OCI-LY1 (cell line): ENCODE measurements around the gene YY2.

Experiments used
- EZH2 ChIP-seq: fragments of 200-600 bp; sonication (generic), shearing (Covaris generic); IDR thresholded peaks from 2 replicates; pipeline ENCODE4 v1.8.0; 2017; ENCODE audit warnings: borderline replicate concordance, mixed run types, mild to moderate bottlenecking, antibody characterized with exemption, low read length, moderate library complexity, mixed read lengths
- TF ChIP-seq, protein P1 (sequence below): fragments of 200-600 bp; sonication (generic), shearing (Covaris generic); IDR thresholded peaks from 2 replicates; pipeline ENCODE4 v1.5.1; 2017; ENCODE audit warnings: mild to moderate bottlenecking, antibody characterized with exemption, low read length, moderate library complexity, mixed read lengths

DNA sequence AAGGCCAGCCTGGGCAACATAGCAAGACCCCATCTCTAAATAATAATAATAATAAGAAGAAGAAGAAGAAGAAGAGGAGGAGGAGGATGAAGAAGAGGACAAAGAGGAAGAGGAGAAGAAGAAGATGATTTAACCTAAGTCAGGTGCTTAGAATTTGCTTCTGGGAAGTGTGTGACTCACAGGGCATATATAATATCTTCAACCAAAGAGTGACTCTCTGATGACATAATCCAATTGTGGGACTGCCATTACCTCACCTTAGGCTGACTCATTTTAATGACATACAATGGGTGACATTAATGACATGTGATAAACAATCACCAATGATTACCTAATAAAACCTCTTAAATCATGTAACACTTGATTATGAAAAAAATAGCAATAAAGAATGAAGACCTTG, 49.1 kb upstream of the YY2 start:
- TF ChIP-seq EZH2: no peak
- TF ChIP-seq, protein P1, sequence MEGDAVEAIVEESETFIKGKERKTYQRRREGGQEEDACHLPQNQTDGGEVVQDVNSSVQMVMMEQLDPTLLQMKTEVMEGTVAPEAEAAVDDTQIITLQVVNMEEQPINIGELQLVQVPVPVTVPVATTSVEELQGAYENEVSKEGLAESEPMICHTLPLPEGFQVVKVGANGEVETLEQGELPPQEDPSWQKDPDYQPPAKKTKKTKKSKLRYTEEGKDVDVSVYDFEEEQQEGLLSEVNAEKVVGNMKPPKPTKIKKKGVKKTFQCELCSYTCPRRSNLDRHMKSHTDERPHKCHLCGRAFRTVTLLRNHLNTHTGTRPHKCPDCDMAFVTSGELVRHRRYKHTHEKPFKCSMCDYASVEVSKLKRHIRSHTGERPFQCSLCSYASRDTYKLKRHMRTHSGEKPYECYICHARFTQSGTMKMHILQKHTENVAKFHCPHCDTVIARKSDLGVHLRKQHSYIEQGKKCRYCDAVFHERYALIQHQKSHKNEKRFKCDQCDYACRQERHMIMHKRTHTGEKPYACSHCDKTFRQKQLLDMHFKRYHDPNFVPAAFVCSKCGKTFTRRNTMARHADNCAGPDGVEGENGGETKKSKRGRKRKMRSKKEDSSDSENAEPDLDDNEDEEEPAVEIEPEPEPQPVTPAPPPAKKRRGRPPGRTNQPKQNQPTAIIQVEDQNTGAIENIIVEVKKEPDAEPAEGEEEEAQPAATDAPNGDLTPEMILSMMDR: no peak
